HepG2 (cell line): ENCODE results near the gene KRTAP12-1. TPM values are rescaled to one million over a fixed set of nuclear protein-coding genes. Genes with fewer than 3 reads are reported as not detected.
A peak's percentile ranks its signal among the peaks of the same experiment; 100 is the strongest.

Experiments
- ASH2L ChIP-seq: fragments of 300-600, 200-600 bp; sonication (generic); IDR thresholded peaks from 2 replicates; pipeline ENCODE4 v1.7.0; 2017; ENCODE audit warnings: low read depth, mild to moderate bottlenecking, moderate library complexity, mixed read lengths, low read length; ENCODE audit not compliant: insufficient read length
- CBX1 ChIP-seq: IDR thresholded peaks from one replicate; pipeline ENCODE4 v1.6.1; 2016; ENCODE audit warnings: antibody characterized with exemption, low read depth
- ETV5 ChIP-seq: IDR thresholded peaks from 2 replicates; pipeline ENCODE4 v1.6.1; 2018; ENCODE audit warnings: missing biosample characterization, missing genetic modification reagents, inconsistent platforms, borderline replicate concordance
- ETV6 ChIP-seq: sonication (generic); formaldehyde crosslinking; conservative IDR thresholded peaks from 2 replicates; pipeline ENCODE4 v1.4.0; 2020; ENCODE audit warnings: missing genetic modification reagents
- FOSL1 ChIP-seq: sonication (generic); formaldehyde crosslinking; IDR thresholded peaks from 2 replicates; pipeline ENCODE4 v1.9.0; 2021; ENCODE audit warnings: missing genetic modification reagents, borderline replicate concordance
- GABPA ChIP-seq, 2 experiments: IDR thresholded peaks; 2 replicates each; pipeline ENCODE4 v1.6.1; 2011 to 2016; ENCODE audit warnings: low read depth in 2 of 2, low read length in 1 of 2, missing biosample characterization in 1 of 2, missing genetic modification characterization in 1 of 2
- HCFC1 ChIP-seq: fragments of 150-350 bp; IDR thresholded peaks from 2 replicates; pipeline ENCODE4 v1.6.1; 2014; ENCODE audit warnings: low read depth, low read length
- HNRNPK ChIP-seq: fragments of 200-400 bp; formaldehyde crosslinking; IDR thresholded peaks from 2 replicates; pipeline ENCODE4 v1.6.1; 2018; ENCODE audit warnings: low read length, low read depth, moderate library complexity, mild to moderate bottlenecking; ENCODE audit not compliant: poor library complexity, severe bottlenecking
- RERE ChIP-seq: IDR thresholded peaks from 2 replicates; pipeline ENCODE4 v1.6.1; 2016; ENCODE audit warnings: low read depth, missing genetic modification reagents, missing compliant biosample characterization
- SIN3A ChIP-seq: IDR thresholded peaks from 2 replicates; pipeline ENCODE4 v1.6.1; 2011; ENCODE audit warnings: low read depth, mild to moderate bottlenecking, control low read depth, low read length, borderline replicate concordance
- SOX6 ChIP-seq, 2 experiments: fragments of 450-650 bp in 1 of 2; sonication (generic) in 1 of 2; formaldehyde crosslinking in 1 of 2; IDR thresholded peaks; 2 replicates each; pipeline versions ENCODE4 v1.4.0 to v1.6.1; 2017 to 2020; ENCODE audit warnings: antibody characterized with exemption in 1 of 2, mild to moderate bottlenecking in 1 of 2, missing genetic modification reagents in 1 of 2
- SPEN ChIP-seq: sonication (generic); formaldehyde crosslinking; IDR thresholded peaks from 2 replicates; pipeline ENCODE4 v1.5.1; 2020; ENCODE audit warnings: low read depth, mild to moderate bottlenecking, missing genetic modification reagents
- TRAFD1 ChIP-seq: sonication (generic); formaldehyde crosslinking; IDR thresholded peaks from 2 replicates; pipeline ENCODE4 v1.5.1; 2020; ENCODE audit warnings: missing genetic modification reagents, mild to moderate bottlenecking, borderline replicate concordance
- ZMYM3 ChIP-seq: sonication (generic); formaldehyde crosslinking; IDR thresholded peaks from 2 replicates; pipeline ENCODE4 v1.5.1; 2020; ENCODE audit warnings: mild to moderate bottlenecking, missing genetic modification reagents
- ZNF20 ChIP-seq: sonication (generic); formaldehyde crosslinking; IDR thresholded peaks from 2 replicates; pipeline ENCODE4 v1.4.0; 2020; ENCODE audit warnings: mild to moderate bottlenecking, moderate library complexity, missing genetic modification reagents
- ZNF329 ChIP-seq: sonication (generic); formaldehyde crosslinking; IDR thresholded peaks from 2 replicates; pipeline ENCODE4 v1.9.0; 2021; ENCODE audit warnings: low read depth, mild to moderate bottlenecking, missing genetic modification reagents
- ZNF552 ChIP-seq: sonication (generic); formaldehyde crosslinking; IDR thresholded peaks from 2 replicates; pipeline ENCODE4 v1.9.0; 2022; ENCODE audit warnings: missing genetic modification reagents, mild to moderate bottlenecking, borderline replicate concordance
- ZNF589 ChIP-seq: sonication (generic); formaldehyde crosslinking; conservative IDR thresholded peaks from 2 replicates; pipeline ENCODE4 v1.8.0; 2022; ENCODE audit warnings: mild to moderate bottlenecking, moderate library complexity, missing genetic modification reagents
- ZNF598 ChIP-seq: sonication (generic); formaldehyde crosslinking; IDR thresholded peaks from 2 replicates; pipeline ENCODE4 v1.5.1; 2020; ENCODE audit warnings: mild to moderate bottlenecking, missing genetic modification reagents, borderline replicate concordance
- ZNF724P ChIP-seq: sonication (generic); formaldehyde crosslinking; IDR thresholded peaks from 2 replicates; pipeline ENCODE4 v1.8.0; 2022; ENCODE audit warnings: missing genetic modification reagents, borderline replicate concordance
- polyA plus RNA-seq, 8 experiments: library from polyadenylated mRNA; depleted of rRNA in 3 of 8; stranded (reverse) in 7 of 8; unstranded in 1 of 8; fragments of >200 nt; fragmentation: Illumina TruSeq in 4 of 8; extraction: Trizol in 4 of 8; gene quantifications; 2 replicates each; pipeline versions ENCODE4 v1.2.1 to v1.2.3, GENCODE V29; 2011 to 2016; ENCODE audit warnings: low read depth in 4 of 8, missing spikeins in 1 of 8, mixed read lengths in 1 of 8; ENCODE audit not compliant: insufficient read depth in 1 of 8
- total RNA-seq, 5 experiments: library from RNA; depleted of rRNA; stranded (reverse); fragments of >200 nt; fragmentation: Illumina TruSeq; extraction: Trizol; gene quantifications; 2 replicates each; pipeline ENCODE4 v1.2.3, GENCODE V29; 2016; ENCODE audit warnings: low read depth in 1 of 5

KRTAP12-1 gene
- total and polyA plus RNA-seq, 2 of the 13 experiments (the other 11 are each of a cell fraction or from before 2014, with no cell fraction given), result not detected

- TF ChIP-seq TRAFD1 (CRISPR knock-in tag) (no peak), ZMYM3 (CRISPR knock-in tag) (peak; percentile 72; the same call in 1 of the 2 replicates), SOX6 (IDR thresholded peaks at IDR 0.05) (no peak), SOX6 (CRISPR knock-in tag; IDR thresholded peaks at IDR 0.05) (peak; percentile 75), RERE (CRISPR knock-in tag) (no peak), ETV5 (CRISPR knock-in tag) (peak; percentile 44; the same call in 1 of the 2 replicates), GABPA (IDR thresholded peaks at IDR 0.05; ENCODE audit: low read depth, low read length) (no peak), GABPA (CRISPR knock-in tag; IDR thresholded peaks at IDR 0.05; ENCODE audit: low read depth) (no peak), HNRNPK (no peak), FOSL1 (no peak), SIN3A (no peak), ZNF552 (CRISPR knock-in tag) (no peak), ZNF724P (CRISPR knock-in tag) (0 out of 2 replicates have a peak, but pooled peaks have one; percentile 40), ZNF329 (CRISPR knock-in tag) (no peak), ZNF598 (CRISPR knock-in tag) (no peak), HCFC1 (no peak; the same call in 1 of the 2 replicates), ASH2L (no peak), SPEN (CRISPR knock-in tag) (peak; percentile 79), CBX1 (no peak), ETV6 (CRISPR knock-in tag) (no peak), ZNF589 (CRISPR knock-in tag) (no peak), ZNF20 (CRISPR knock-in tag) (no peak)
Observed at GRCh38 chr21:44700101-44701022, 18.4 kb upstream of the KRTAP12-1 start (continued).
